ENCODE data around the gene AGXT.

DNA sequence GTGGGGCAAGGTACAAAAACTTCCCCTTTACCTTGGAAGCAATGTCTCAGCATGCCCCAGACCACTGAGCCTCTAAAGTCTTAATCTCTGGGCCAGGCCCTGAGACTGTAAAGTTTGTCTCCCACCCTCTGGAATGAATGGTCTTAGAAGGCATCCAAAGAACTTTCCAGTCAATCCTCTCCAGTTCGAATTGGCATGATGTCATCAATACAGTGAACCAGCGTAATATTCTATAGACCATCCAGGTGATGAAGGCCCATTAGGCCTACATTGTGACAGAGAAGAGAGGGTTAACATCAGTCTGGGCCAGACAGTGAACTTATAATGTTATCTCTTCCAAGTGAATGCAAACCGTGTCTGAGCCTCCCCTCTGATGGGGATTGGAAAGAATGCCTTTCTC lies 16.1 kb downstream of the AGXT start:
- TF ChIP-seq EP300 (IDR thresholded peaks at IDR 0.05): no peak
- no peak for TF ChIP-seq POLR2A (IDR thresholded peaks at IDR 0.05)
- TF ChIP-seq, protein P1, sequence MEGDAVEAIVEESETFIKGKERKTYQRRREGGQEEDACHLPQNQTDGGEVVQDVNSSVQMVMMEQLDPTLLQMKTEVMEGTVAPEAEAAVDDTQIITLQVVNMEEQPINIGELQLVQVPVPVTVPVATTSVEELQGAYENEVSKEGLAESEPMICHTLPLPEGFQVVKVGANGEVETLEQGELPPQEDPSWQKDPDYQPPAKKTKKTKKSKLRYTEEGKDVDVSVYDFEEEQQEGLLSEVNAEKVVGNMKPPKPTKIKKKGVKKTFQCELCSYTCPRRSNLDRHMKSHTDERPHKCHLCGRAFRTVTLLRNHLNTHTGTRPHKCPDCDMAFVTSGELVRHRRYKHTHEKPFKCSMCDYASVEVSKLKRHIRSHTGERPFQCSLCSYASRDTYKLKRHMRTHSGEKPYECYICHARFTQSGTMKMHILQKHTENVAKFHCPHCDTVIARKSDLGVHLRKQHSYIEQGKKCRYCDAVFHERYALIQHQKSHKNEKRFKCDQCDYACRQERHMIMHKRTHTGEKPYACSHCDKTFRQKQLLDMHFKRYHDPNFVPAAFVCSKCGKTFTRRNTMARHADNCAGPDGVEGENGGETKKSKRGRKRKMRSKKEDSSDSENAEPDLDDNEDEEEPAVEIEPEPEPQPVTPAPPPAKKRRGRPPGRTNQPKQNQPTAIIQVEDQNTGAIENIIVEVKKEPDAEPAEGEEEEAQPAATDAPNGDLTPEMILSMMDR (IDR thresholded peaks at IDR 0.05): no peak
